CD14-positive monocyte (primary cell): ENCODE results near the gene N4BP2L2. TPM values are rescaled to one million over a fixed set of nuclear protein-coding genes. Genes with fewer than 3 reads are reported as not detected.

Experiments used
- DNase-seq, 3 donors: peaks; one replicate each; pipeline ENCODE4 v3.0.0-alpha.2; 2011 to 2022
- H2AFZ ChIP-seq: 2 replicates; pipeline ENCODE4 v1.6.0; 2012; ENCODE audit warnings: mild to moderate bottlenecking, low read depth, low read length, inconsistent platforms; ENCODE audit not compliant: insufficient read depth, poor library complexity, severe bottlenecking
- H3K27ac ChIP-seq, 2 donors: 1 replicate in 1 of 2; 2 replicates in 1 of 2; pipeline ENCODE4 v1.5.1; 2012 to 2013; ENCODE audit warnings: low read length in 2 of 2, control low read depth in 1 of 2, inconsistent platforms in 1 of 2, low read depth in 1 of 2, mild to moderate bottlenecking in 1 of 2
- H3K27me3 ChIP-seq, 2 donors: one replicate each; pipeline versions ENCODE4 v1.6.0 to v1.6.1; 2011 to 2013; ENCODE audit warnings: low read length in 2 of 2; ENCODE audit not compliant: control insufficient read depth in 2 of 2, insufficient read depth in 2 of 2
- H3K36me3 ChIP-seq, 2 donors: replicated peaks in 1 of 2; 1 replicate in 1 of 2; 2 replicates in 1 of 2; pipeline versions ENCODE4 v1.5.1 to v1.6.1; 2012 to 2013; ENCODE audit warnings: low read length in 2 of 2, control low read depth in 1 of 2, inconsistent platforms in 1 of 2, mild to moderate bottlenecking in 1 of 2; ENCODE audit not compliant: insufficient read depth in 2 of 2, control insufficient read depth in 1 of 2
- H3K4me1 ChIP-seq, 2 donors: 1 replicate in 1 of 2; 2 replicates in 1 of 2; pipeline versions ENCODE4 v1.5.1 to v1.6.1; 2012 to 2013; ENCODE audit warnings: low read length in 2 of 2, control low read depth in 1 of 2, inconsistent platforms in 1 of 2, mild to moderate bottlenecking in 1 of 2, moderate library complexity in 1 of 2; ENCODE audit not compliant: insufficient read depth in 2 of 2, control insufficient read depth in 1 of 2
- H3K4me2 ChIP-seq: replicated peaks from 2 replicates; pipeline ENCODE3; 2012; ENCODE audit warnings: low read length, moderate library complexity, mild to moderate bottlenecking; ENCODE audit not compliant: poor library complexity, severe bottlenecking; ENCODE audit errors: extremely low read depth
- H3K4me3 ChIP-seq, 3 experiments: fragments of 200-600 bp in 1 of 3; sonication (generic) in 1 of 3; replicated peaks in 1 of 3; 1 replicate in 2 of 3; 2 replicates in 1 of 3; pipeline ENCODE4 v1.5.1; 2011 to 2013; ENCODE audit warnings: low read length in 3 of 3, mild to moderate bottlenecking in 3 of 3, control low read depth in 2 of 3, low read depth in 2 of 3, inconsistent platforms in 1 of 3, moderate library complexity in 1 of 3
- H3K79me2 ChIP-seq: 2 replicates; pipeline ENCODE4 v1.6.0; 2012; ENCODE audit warnings: mild to moderate bottlenecking, control low read depth, inconsistent platforms, low read length, moderate library complexity; ENCODE audit not compliant: insufficient read depth
- H3K9ac ChIP-seq: 2 replicates; pipeline ENCODE4 v1.6.0; 2017; ENCODE audit warnings: low read length, mild to moderate bottlenecking; ENCODE audit not compliant: insufficient read depth, poor library complexity, severe bottlenecking
- H3K9me3 ChIP-seq, 2 donors: replicated peaks in 1 of 2; 1 replicate in 1 of 2; 2 replicates in 1 of 2; pipeline versions ENCODE4 v1.5.1 to v1.6.1; 2012 to 2013; ENCODE audit warnings: low read length in 2 of 2, control low read depth in 1 of 2; ENCODE audit not compliant: control insufficient read depth in 1 of 2, insufficient read depth in 1 of 2
- H4K20me1 ChIP-seq: 2 replicates; pipeline ENCODE4 v1.6.0; 2012; ENCODE audit warnings: mild to moderate bottlenecking, low read length, control low read depth, moderate library complexity; ENCODE audit not compliant: insufficient read depth
- H3K27ac Mint-ChIP-seq, 7 donors: one replicate each; pipeline ENCODE4 v1.8.0; 2020; ENCODE audit warnings: mild to moderate bottlenecking in 7 of 7, mixed read lengths in 7 of 7, moderate library complexity in 6 of 7, inconsistent platforms in 2 of 7
- H3K27me3 Mint-ChIP-seq, 3 donors: one replicate each; pipeline ENCODE4 v1.8.0; 2021 to 2022; ENCODE audit warnings: low read depth in 3 of 3, mild to moderate bottlenecking in 3 of 3, mixed read lengths in 3 of 3, moderate library complexity in 3 of 3, inconsistent platforms in 1 of 3
- H3K36me3 Mint-ChIP-seq, 2 donors: one replicate each; pipeline ENCODE4 v1.8.0; 2020; ENCODE audit warnings: mixed read lengths in 2 of 2, inconsistent platforms in 1 of 2, mild to moderate bottlenecking in 1 of 2
- H3K4me1 Mint-ChIP-seq: one replicate; pipeline ENCODE4 v1.8.0; 2020; ENCODE audit warnings: mild to moderate bottlenecking, mixed read lengths
- H3K4me3 Mint-ChIP-seq, 2 donors: one replicate each; pipeline ENCODE4 v1.8.0; 2020; ENCODE audit warnings: mild to moderate bottlenecking in 2 of 2, mixed read lengths in 2 of 2, moderate library complexity in 1 of 2
- H3K9me3 Mint-ChIP-seq, 7 donors: one replicate each; pipeline ENCODE4 v1.8.0; 2020 to 2022; ENCODE audit warnings: mixed read lengths in 7 of 7, mild to moderate bottlenecking in 6 of 7, moderate library complexity in 6 of 7, inconsistent platforms in 2 of 7
- WGBS: methylation state at CpG from one replicate; pipeline ENCODE4 v1.1.5; 2013; ENCODE audit warnings: missing lambda C conversion rate; ENCODE audit not compliant: insufficient coverage; 5-methylcytosine and 5-hydroxymethylcytosine counted together
- intact Hi-C, 2 donors: fragments of 100-400 bp; cut with micrococcal nuclease; formaldehyde crosslinking; loops; one replicate each; pipeline versions ENCODE4 v1.15.0 to v1.15.1; 2023
- polyA plus RNA-seq, 3 donors: library from polyadenylated mRNA; depleted of rRNA in 1 of 3; unstranded in 2 of 3; stranded (reverse) in 1 of 3; fragments of 300-500 nt in 2 of 3; fragments of >200 nt in 1 of 3; fragmentation: Illumina TruSeq in 2 of 3; gene quantifications; 1 replicate in 2 of 3; 2 replicates in 1 of 3; pipeline ENCODE4 v1.2.3, GENCODE V29; 2012 to 2021
- TF ChIP-seq, protein P1 (sequence below): fragments of 200-600 bp; IDR thresholded peaks from one replicate; pipeline ENCODE4 v1.8.0; 2022; ENCODE audit warnings: antibody characterized with exemption, mild to moderate bottlenecking

Gene N4BP2L2
- polyA plus RNA-seq, 3 donors, result 94.2 to 105 (median 96.4) TPM

DNA sequence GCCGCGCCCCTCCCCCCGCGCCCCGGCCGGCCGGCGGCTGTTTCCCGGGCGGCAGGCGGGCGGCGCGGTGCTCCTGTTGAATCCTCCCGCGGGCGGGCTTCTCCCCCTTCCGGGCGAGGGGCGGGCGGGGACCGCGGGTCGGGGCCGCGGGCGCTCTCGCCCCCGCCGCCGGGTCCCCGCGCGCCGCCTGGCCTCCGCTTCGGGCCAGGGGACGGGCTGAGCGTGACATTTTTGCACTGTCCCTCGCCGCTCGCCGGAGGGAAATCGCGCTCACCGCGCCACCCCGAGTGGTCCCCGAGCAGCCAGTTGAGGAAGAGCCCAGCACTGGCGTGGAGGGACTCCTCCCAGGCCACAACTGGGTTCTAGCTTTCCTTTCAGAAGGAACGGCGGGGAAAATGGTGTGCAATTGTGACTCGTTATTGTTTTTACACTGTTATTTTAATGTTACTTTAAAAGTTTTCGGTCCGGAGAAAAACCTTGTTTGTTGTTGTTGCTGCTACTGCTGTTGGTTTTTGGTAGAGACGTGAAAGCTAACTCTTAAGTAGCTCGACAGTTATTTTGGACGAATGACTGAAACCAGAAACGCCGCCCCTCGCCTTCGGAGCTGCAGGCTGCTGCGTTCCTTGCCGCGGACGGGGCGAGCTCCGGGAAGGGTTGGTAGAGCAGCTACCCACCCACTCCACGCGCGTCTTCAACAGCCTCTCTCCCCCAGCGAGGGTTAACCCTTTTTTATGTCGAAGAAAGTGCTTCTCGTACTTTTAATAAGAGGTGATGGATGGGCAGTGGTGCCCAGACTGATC lies 48.6 kb upstream of the N4BP2L2 start:
- Mint-ChIP-seq H3K4me1 (peaks cover 39% of the 10 kb centered on the region), H3K36me3 (no peaks in the 10 kb centered on the region), H3K27me3 (peaks cover 5 to 13% (median 7%) of the 10 kb centered on the region in 3 donors), H3K4me3 (peak overlapping the region; percentile 98), H3K9me3 (no peaks in the 10 kb centered on the region), H3K27ac (peak overlapping the region; percentile 86 to 94 (median 93))
- Histone ChIP-seq H2AFZ (peak overlapping the region; percentile 78), H3K4me1 (peaks cover 17 to 27% of the 10 kb centered on the region in 2 donors), H3K79me2 (peaks cover 51% of the 10 kb centered on the region), H4K20me1 (peaks cover 45% of the 10 kb centered on the region), H3K9me3 (no peaks in the 10 kb centered on the region), H3K36me3 (no peaks in the 10 kb centered on the region), H3K27ac (peak overlapping the region; percentile 39 to 84), H3K4me2 (peak overlapping the region; percentile 73), H3K4me3 (peak overlapping the region; percentile 80 to 87 (median 83)), H3K9ac (peak overlapping the region; percentile 69), H3K27me3 (peaks cover 2 to 3% of the 10 kb centered on the region in 2 donors)
- TF ChIP-seq, protein P1, sequence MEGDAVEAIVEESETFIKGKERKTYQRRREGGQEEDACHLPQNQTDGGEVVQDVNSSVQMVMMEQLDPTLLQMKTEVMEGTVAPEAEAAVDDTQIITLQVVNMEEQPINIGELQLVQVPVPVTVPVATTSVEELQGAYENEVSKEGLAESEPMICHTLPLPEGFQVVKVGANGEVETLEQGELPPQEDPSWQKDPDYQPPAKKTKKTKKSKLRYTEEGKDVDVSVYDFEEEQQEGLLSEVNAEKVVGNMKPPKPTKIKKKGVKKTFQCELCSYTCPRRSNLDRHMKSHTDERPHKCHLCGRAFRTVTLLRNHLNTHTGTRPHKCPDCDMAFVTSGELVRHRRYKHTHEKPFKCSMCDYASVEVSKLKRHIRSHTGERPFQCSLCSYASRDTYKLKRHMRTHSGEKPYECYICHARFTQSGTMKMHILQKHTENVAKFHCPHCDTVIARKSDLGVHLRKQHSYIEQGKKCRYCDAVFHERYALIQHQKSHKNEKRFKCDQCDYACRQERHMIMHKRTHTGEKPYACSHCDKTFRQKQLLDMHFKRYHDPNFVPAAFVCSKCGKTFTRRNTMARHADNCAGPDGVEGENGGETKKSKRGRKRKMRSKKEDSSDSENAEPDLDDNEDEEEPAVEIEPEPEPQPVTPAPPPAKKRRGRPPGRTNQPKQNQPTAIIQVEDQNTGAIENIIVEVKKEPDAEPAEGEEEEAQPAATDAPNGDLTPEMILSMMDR, result no peak
- intact Hi-C loops, result loop anchor here (5.0 to 10.0 kb wide), 6 partner anchors 50 to 958 kb away; partner anchors contain the start of gene N4BP2L2 (in 2 of the 2)
- under 1% methylated on average over 63 of the region's 74 CpGs for WGBS
- DNase-seq, result peak; percentile 42 to 52 (median 48)

DNA sequence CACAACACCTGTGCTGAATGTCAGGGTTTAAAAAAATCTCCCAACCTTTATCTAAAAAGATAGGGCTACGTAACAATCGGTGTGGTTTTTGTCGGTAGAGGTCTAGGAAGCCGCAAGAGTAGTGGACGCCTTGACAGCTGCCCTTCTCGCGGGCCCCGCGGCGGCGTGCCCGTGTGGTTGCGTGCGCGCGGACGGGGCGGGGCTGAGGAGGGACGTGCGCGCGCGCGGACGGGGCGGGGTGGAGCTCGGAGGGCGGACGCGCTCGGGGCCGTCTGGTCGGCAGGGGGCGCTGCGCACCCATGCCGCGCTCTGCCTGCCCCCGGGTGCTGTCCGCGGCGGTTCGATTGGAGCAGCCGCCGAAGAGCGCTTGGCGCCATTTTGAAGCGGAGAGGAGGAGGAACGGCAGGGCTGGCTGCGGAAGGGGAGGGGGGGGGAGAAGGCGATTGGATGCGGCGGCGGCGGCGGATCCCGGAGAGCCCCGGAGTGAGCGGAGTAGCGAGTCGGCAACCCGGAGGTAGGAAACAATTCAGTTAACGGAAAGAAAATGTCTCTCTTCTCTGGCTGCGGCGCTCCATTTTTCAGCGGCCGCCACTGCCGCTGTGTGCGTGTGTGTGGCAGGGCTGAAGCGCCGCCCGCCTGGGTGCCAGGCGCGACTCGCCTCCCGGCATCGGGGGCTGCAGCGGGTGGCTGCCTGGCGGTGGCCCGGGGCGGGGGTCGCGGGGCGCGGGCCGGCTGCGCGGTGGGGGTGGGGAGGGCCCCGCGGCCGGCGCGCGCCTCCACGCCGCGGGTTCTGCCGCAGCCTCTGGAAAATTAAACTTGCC lies 47.7 kb upstream of the N4BP2L2 start, which contains the start of gene PDS5B:
Gene PDS5B (plus strand): TSS at position 373 of the 821 bp plus-strand sequence. CDS start 62,321 bp downstream, outside the sequence.
- H4K20me1 ChIP-seq, result peaks cover 37% of the 10 kb centered on the region
- peaks cover 42% of the 10 kb centered on the region for H3K79me2 ChIP-seq
- intact Hi-C loops, result loop anchor here (5.0 to 10.0 kb wide), 6 partner anchors 49 to 959 kb away; partner anchors contain the start of gene N4BP2L2 (in 2 of the 2)
- Mint-ChIP-seq H3K36me3 (no peaks in the 10 kb centered on the region), H3K27me3 (peaks cover 5 to 13% (median 7%) of the 10 kb centered on the region in 3 donors), H3K4me3 (peak within 1 kb of the TSS; percentile 98), H3K9me3 (no peaks in the 10 kb centered on the region), H3K4me1 (peaks cover 39% of the 10 kb centered on the region), H3K27ac (peak within 1 kb of the TSS; percentile 86 to 94 (median 93))
- peak within 1 kb of the TSS; percentile 94 for H3K4me2 ChIP-seq
- H3K4me3 ChIP-seq, result peak within 1 kb of the TSS; percentile 87 to 98 (median 88)
- H3K4me1 ChIP-seq, result peaks cover 17 to 27% of the 10 kb centered on the region in 2 donors
- under 1% methylated on average over 78 of the region's 97 CpGs for WGBS
- peak within 1 kb of the TSS; percentile 81 to 84 for H3K27ac ChIP-seq
- H3K9me3 ChIP-seq, result no peaks in the 10 kb centered on the region
- peaks cover 2 to 3% of the 10 kb centered on the region in 2 donors for H3K27me3 ChIP-seq
- peak within 1 kb of the TSS; percentile 70 for H3K9ac ChIP-seq
- no peaks in the 10 kb centered on the region for H3K36me3 ChIP-seq
- TF ChIP-seq, protein P1, result peak; percentile 85
- DNase-seq, result peak; percentile 93 to 96 (median 95)
- peak within 1 kb of the TSS; percentile 97 for H2AFZ ChIP-seq
